IMR-90 (cell line): ENCODE measurements around the gene ARHGEF10L. TPM values are rescaled to one million over a fixed set of nuclear protein-coding genes. Genes with fewer than 3 reads are reported as not detected.

Experiments
- ATAC-seq: fragments of 200-7000 bp; cut with Tn5 transposase; 2 replicates; pipeline ENCODE4 v1.9.1; 2020; ENCODE audit warnings: low read depth, mild to moderate bottlenecking, moderate library complexity
- BruUV-seq: library from RNA; stranded (reverse); fragments of 400-500 nt; replicated peaks from 2 replicates; lab custom pipeline; 2021; lab: Mats Ljungman, UMichigan
- CTCF ChIA-PET: fragments of 300-600 bp; formaldehyde crosslinking; extraction: SDS; loops from one replicate; lab custom pipeline; 2021; ENCODE audit warnings: antibody characterized with exemption; lab: Yijun Ruan, JAX
- POLR2A ChIA-PET: fragments of 300-600 bp; sonication (Branson Sonifier 250); formaldehyde crosslinking; loops from one replicate; lab custom pipeline; 2022; ENCODE audit warnings: antibody characterized with exemption; ENCODE audit not compliant: unreplicated experiment; lab: Charles Lee
- DNase-seq: peaks from one replicate; pipeline ENCODE4 v3.0.0; 2013
- H2AFZ ChIP-seq: replicated peaks from 2 replicates; pipeline ENCODE3; 2013; ENCODE audit warnings: low read length, mild to moderate bottlenecking; ENCODE audit not compliant: poor library complexity
- H2AK5ac ChIP-seq: 2 replicates; pipeline ENCODE4 v1.6.1; 2013; ENCODE audit warnings: low read depth, low read length, inconsistent platforms
- H2AK9ac ChIP-seq: replicated peaks from 2 replicates; pipeline ENCODE3; 2013; ENCODE audit warnings: mild to moderate bottlenecking, low read depth, low read length, moderate library complexity; ENCODE audit not compliant: poor library complexity
- H2BK120ac ChIP-seq: 2 replicates; pipeline ENCODE4 v1.6.1; 2013; ENCODE audit warnings: low read depth, low read length, inconsistent platforms
- H2BK15ac ChIP-seq: 3 replicates; pipeline ENCODE4 v1.6.1; 2013; ENCODE audit warnings: low read depth, low read length, inconsistent platforms
- H2BK20ac ChIP-seq: 2 replicates; pipeline ENCODE4 v1.6.1; 2013; ENCODE audit warnings: low read depth, mild to moderate bottlenecking, inconsistent platforms, low read length, moderate library complexity
- H2BK5ac ChIP-seq: 2 replicates; pipeline ENCODE4 v1.6.1; 2013; ENCODE audit warnings: mild to moderate bottlenecking, low read depth, low read length, inconsistent platforms; ENCODE audit not compliant: poor library complexity, severe bottlenecking
- H3K14ac ChIP-seq: replicated peaks from 2 replicates; pipeline ENCODE4 v1.6.1; 2013; ENCODE audit warnings: low read depth, low read length, inconsistent platforms
- H3K18ac ChIP-seq: 2 replicates; pipeline ENCODE4 v1.6.1; 2013; ENCODE audit warnings: low read depth, low read length, control low read depth
- H3K23ac ChIP-seq: 2 replicates; pipeline ENCODE4 v1.6.1; 2013; ENCODE audit warnings: low read depth, low read length, inconsistent platforms
- H3K27ac ChIP-seq: 2 replicates; pipeline ENCODE4 v1.5.1; 2013; ENCODE audit warnings: mild to moderate bottlenecking, control low read depth, low read length; ENCODE audit not compliant: insufficient read depth
- H3K27me3 ChIP-seq: 2 replicates; pipeline ENCODE4 v1.6.1; 2013; ENCODE audit warnings: low read length; ENCODE audit not compliant: control insufficient read depth, insufficient read depth
- H3K36me3 ChIP-seq: 2 replicates; pipeline ENCODE4 v1.6.1; 2013; ENCODE audit warnings: low read length, mixed read lengths; ENCODE audit not compliant: control insufficient read depth, insufficient read depth
- H3K4ac ChIP-seq: 2 replicates; pipeline ENCODE4 v1.6.1; 2013; ENCODE audit warnings: low read depth, low read length, inconsistent platforms
- H3K4me1 ChIP-seq: 2 replicates; pipeline ENCODE4 v1.6.1; 2013; ENCODE audit warnings: low read length, mixed read lengths; ENCODE audit not compliant: control insufficient read depth, insufficient read depth
- H3K4me2 ChIP-seq: 2 replicates; pipeline ENCODE4 v1.6.1; 2013; ENCODE audit warnings: low read depth, mild to moderate bottlenecking, control low read depth, low read length, moderate library complexity
- H3K4me3 ChIP-seq: 2 replicates; pipeline ENCODE4 v1.5.1; 2013; ENCODE audit warnings: low read depth, mild to moderate bottlenecking, control low read depth, low read length, moderate library complexity; ENCODE audit not compliant: insufficient read depth
- H3K56ac ChIP-seq: 2 replicates; pipeline ENCODE4 v1.6.1; 2013; ENCODE audit warnings: low read length, inconsistent platforms; ENCODE audit not compliant: insufficient read depth; ENCODE audit errors: extremely low read depth
- H3K79me1 ChIP-seq, 2 experiments: 2 replicates each; pipeline ENCODE4 v1.6.1; 2013; ENCODE audit warnings: low read length in 2 of 2, inconsistent platforms in 1 of 2, low read depth in 1 of 2
- H3K9ac ChIP-seq: 2 replicates; pipeline ENCODE4 v1.6.1; 2013; ENCODE audit warnings: low read depth, low read length, control low read depth
- H3K9me1 ChIP-seq: 2 replicates; pipeline ENCODE4 v1.6.1; 2013; ENCODE audit warnings: low read length, inconsistent platforms; ENCODE audit not compliant: insufficient read depth
- H3K9me3 ChIP-seq: 2 replicates; pipeline ENCODE4 v1.6.1; 2013; ENCODE audit warnings: low read length; ENCODE audit not compliant: control insufficient read depth, insufficient read depth
- H4K20me1 ChIP-seq: 2 replicates; pipeline ENCODE4 v1.6.1; 2013; ENCODE audit warnings: low read length, inconsistent platforms; ENCODE audit not compliant: insufficient read depth
- H4K5ac ChIP-seq: 2 replicates; pipeline ENCODE4 v1.6.1; 2013; ENCODE audit warnings: mild to moderate bottlenecking, low read depth, low read length, control low read depth
- H4K8ac ChIP-seq, 2 experiments: 2 replicates each; pipeline ENCODE4 v1.6.1; 2013; ENCODE audit warnings: low read depth in 2 of 2, low read length in 2 of 2, control low read depth in 1 of 2, inconsistent platforms in 1 of 2
- H4K91ac ChIP-seq: 2 replicates; pipeline ENCODE4 v1.6.1; 2013; ENCODE audit warnings: low read depth, low read length, inconsistent platforms; ENCODE audit not compliant: insufficient read depth
- BHLHE40 ChIP-seq: fragments of 150-350 bp; IDR thresholded peaks from 2 replicates; pipeline ENCODE4 v1.6.1; 2016; ENCODE audit warnings: mild to moderate bottlenecking, low read depth, low read length
- CEBPB ChIP-seq: IDR thresholded peaks from 2 replicates; pipeline ENCODE4 v1.6.1; 2012; ENCODE audit warnings: low read depth, low read length, improper control_type of control experiment
- CHD1 ChIP-seq: IDR thresholded peaks from 2 replicates; pipeline ENCODE4 v1.6.1; 2012; ENCODE audit warnings: low read depth, low read length, improper control_type of control experiment
- MAFK ChIP-seq: IDR thresholded peaks from 2 replicates; pipeline ENCODE4 v1.6.1; 2012; ENCODE audit warnings: low read depth, low read length, improper control_type of control experiment
- NFE2L2 ChIP-seq: fragments of 150-350 bp; IDR thresholded peaks from 2 replicates; pipeline ENCODE4 v1.6.1; 2016; ENCODE audit warnings: low read depth, mild to moderate bottlenecking, low read length
- POLR2A ChIP-seq: IDR thresholded peaks from 2 replicates; pipeline ENCODE4 v1.6.1; 2012; ENCODE audit warnings: mild to moderate bottlenecking, low read depth, low read length
- RAD21 ChIP-seq: IDR thresholded peaks from 2 replicates; pipeline ENCODE4 v1.6.1; 2012; ENCODE audit warnings: low read length, improper control_type of control experiment
- RCOR1 ChIP-seq: IDR thresholded peaks from 2 replicates; pipeline ENCODE4 v1.6.1; 2012; ENCODE audit warnings: mild to moderate bottlenecking, low read length, improper control_type of control experiment; ENCODE audit not compliant: insufficient replicate concordance
- SMC3 ChIP-seq: fragments of 150-350 bp; IDR thresholded peaks from 2 replicates; pipeline ENCODE4 v1.6.1; 2016; ENCODE audit warnings: low read depth, mild to moderate bottlenecking, antibody characterized with exemption, low read length, moderate library complexity
- USF2 ChIP-seq: fragments of 150-350 bp; IDR thresholded peaks from 2 replicates; pipeline ENCODE4 v1.6.1; 2017; ENCODE audit warnings: mild to moderate bottlenecking, antibody characterized with exemption, low read length, low read depth
- WGBS, 2 experiments: methylation state at CpG; one replicate each; pipeline versions ENCODE4 v1.1.5 to v1.1.7; 2013; ENCODE audit warnings: missing lambda C conversion rate in 2 of 2; ENCODE audit not compliant: insufficient read length in 1 of 2; ENCODE audit errors: extremely low coverage in 2 of 2; 5-methylcytosine and 5-hydroxymethylcytosine counted together
- dilution Hi-C: fragments of 300-500 bp; cut with HindIII; formaldehyde crosslinking; loops from one replicate; pipeline ENCODE4 v1.14.3; 2018; ENCODE audit warnings: low sequenced_read_pairs; ENCODE audit not compliant: unreplicated experiment
- in situ Hi-C: fragments of 300-500 bp; cut with MboI; formaldehyde crosslinking; loops from 3 replicates; pipeline ENCODE4 v1.14.3; 2019; ENCODE audit warnings: low sequenced_read_pairs, inconsistent platforms, mixed read lengths
- intact Hi-C: fragments of 100-400 bp; cut with micrococcal nuclease; formaldehyde crosslinking; loops from 2 replicates; pipeline ENCODE4 v1.10.0; 2022
- polyA plus RNA-seq, 3 experiments: library from polyadenylated mRNA; depleted of rRNA; stranded (reverse); fragments of >200 nt; gene quantifications; 2 replicates each; pipeline ENCODE4 v1.2.3, GENCODE V29; 2012; ENCODE audit warnings: low replicate concordance in 1 of 3
- total RNA-seq: library from RNA; depleted of rRNA; stranded (reverse); fragments of >200 nt; gene quantifications from 2 replicates; pipeline ENCODE4 v1.2.3, GENCODE V29; 2012

ARHGEF10L gene
- total and polyA plus RNA-seq, 2 of the 4 experiments (the other 2 are of a cell fraction), result 4.8 to 12.4 TPM

GRCh38 chr1:17606826-17607440, 67.4 kb downstream of the ARHGEF10L start (continued):
- peak; percentile 96 for TF ChIP-seq SMC3

GRCh38 chr1:17607644-17608581, 68.4 kb downstream of the ARHGEF10L start:
- Histone ChIP-seq H3K9me1 (no peaks in the 10 kb centered on the region), H2BK5ac (no peak overlapping the region), H2BK20ac (no peak overlapping the region), H3K36me3 (peaks cover 4% of the 10 kb centered on the region; the same call in 1 of the 2 replicates), H2BK120ac (no peak overlapping the region), H3K23ac (no peak overlapping the region), H3K18ac (no peak overlapping the region), H4K20me1 (no peaks in the 10 kb centered on the region; the same call in 1 of the 2 replicates), H3K79me1 (no peaks in the 10 kb centered on the region), H3K14ac (no peak overlapping the region), H3K9me3 (no peaks in the 10 kb centered on the region), H3K4ac (no peak overlapping the region), H3K27me3 (no peaks in the 10 kb centered on the region), H3K56ac (no peak overlapping the region), H4K91ac (no peak overlapping the region), H2AFZ (no peak overlapping the region), H2AK5ac (no peak overlapping the region), H3K4me3 (no peak overlapping the region), H3K27ac (no peak overlapping the region), H4K5ac (no peak overlapping the region), H3K9ac (no peak overlapping the region), H2BK15ac (no peak overlapping the region), H3K4me1 (peaks cover 6% of the 10 kb centered on the region), H2AK9ac (peak overlapping the region; percentile 58), H4K8ac (no peak overlapping the region), H3K4me2 (no peak overlapping the region)
- ATAC-seq (no peak), DNase-seq (no peak)
- TF ChIP-seq RCOR1 (no peak), USF2 (no peak), CHD1 (no peak), CEBPB (no peak), MAFK (no peak), POLR2A (no peak), NFE2L2 (no peak), RAD21 (no peak), BHLHE40 (no peak)
- dilution Hi-C loops, result no loop called here
- intact Hi-C loops, result loop anchor here (2.0 to 5.0 kb wide), 4 partner anchors 66 to 187 kb away; partner anchors contain the start of gene RCC2
- 93% methylated on average over 5 of the region's 34 CpGs; no CpG with 5 or more reads in 1 of the 2 experiments for WGBS, 2 experiments
- ChIA-PET POLR2A (no interaction called here), CTCF (interaction anchor here (1.2 to 4.0 kb wide), 10 partner anchors 11 to 117 kb away, joined by 3 to 53 read pairs (median 6); no protein-coding TSS in a partner anchor)
- BruUV-seq, result no TSS peak
- in situ Hi-C loops, result loop anchor here (5.0 kb wide), 1 partner anchor 106 kb away; no protein-coding TSS in a partner anchor
